Gastroesophageal sphincter (tissue), 3 donors: ENCODE measurements around the gene PHF12.

Experiments used
- CTCF ChIP-seq, 4 experiments: fragments of 200-600 bp in 2 of 4; fragments of 450-650 bp in 2 of 4; sonication (generic) in 1 of 4; IDR thresholded peaks; one replicate each; pipeline ENCODE4 v1.5.1; 2017 to 2019; ENCODE audit warnings: antibody characterized with exemption in 4 of 4, mild to moderate bottlenecking in 2 of 4, moderate library complexity in 2 of 4
- POLR2A ChIP-seq, 2 donors: fragments of 450-650 bp; IDR thresholded peaks; one replicate each; pipeline ENCODE4 v1.6.1; 2017; ENCODE audit warnings: antibody characterized with exemption in 2 of 2, mild to moderate bottlenecking in 2 of 2, moderate library complexity in 1 of 2
- POLR2AphosphoS5 ChIP-seq: sonication (generic); formaldehyde crosslinking; IDR thresholded peaks from one replicate; pipeline ENCODE4 v1.6.1; 2017; ENCODE audit warnings: antibody characterized with exemption

- no peak for TF ChIP-seq CTCF (IDR thresholded peaks at IDR 0.05)
- TF ChIP-seq POLR2AphosphoS5, result no peak
- no peak for TF ChIP-seq POLR2A (IDR thresholded peaks at IDR 0.05)
Measured at GRCh38 chr17:28992625-28993600, 41.6 kb upstream of the PHF12 start.
